K562 (cell line): Measurements from ENCODE around the gene MYL10. TPM values are rescaled to one million over a fixed set of nuclear protein-coding genes. Genes with fewer than 3 reads are reported as not detected.

Experiments used
- ATAC-seq: fragments of 200-7000 bp; cut with Tn5 transposase; 3 replicates; pipeline ENCODE4 v1.9.1; 2020; ENCODE audit warnings: moderate library complexity
- BruUV-seq: library from RNA; stranded (reverse); fragments of 400-500 nt; replicated peaks from 2 replicates; lab custom pipeline; 2021; lab: Mats Ljungman, UMichigan
- CTCF ChIA-PET: fragments of 300-600 bp; formaldehyde crosslinking; extraction: SDS; loops from one replicate; lab custom pipeline; 2021; ENCODE audit warnings: low intra/inter-chr PET ratio; lab: Yijun Ruan, JAX
- POLR2A ChIA-PET: fragments of 300-600, 350-650 bp; sonication (Branson Sonifier 250); formaldehyde crosslinking; extraction: SDS; loops from one replicate; lab custom pipeline; 2021; ENCODE audit warnings: antibody characterized with exemption, inconsistent platforms; lab: Yijun Ruan, JAX
- DNase-seq, 4 experiments: peaks; one replicate each; pipeline versions ENCODE4 v3.0.0 to v3.0.0-alpha.2; 2011 to 2018; ENCODE audit warnings: low spot score in 3 of 4, mixed read lengths in 3 of 4; ENCODE audit errors: extremely low read depth in 1 of 4
- FAIRE-seq: peaks from 2 replicates; lab custom pipeline; 2011; peaks lifted over from hg19 to GRCh38; lab: Jason Lieb, UNC
- H2AFZ ChIP-seq: 2 replicates; pipeline ENCODE4 v1.6.0; 2011; ENCODE audit warnings: low read depth, low read length, control low read depth, inconsistent platforms
- H3K27ac ChIP-seq: fragments of 200-600 bp; 3 replicates; pipeline ENCODE4 v1.8.0; 2011; ENCODE audit warnings: low read depth, mild to moderate bottlenecking, control low read depth, inconsistent platforms, low read length, moderate library complexity, mixed read lengths; ENCODE audit errors: extremely low read depth
- H3K27me3 ChIP-seq, 2 experiments: fragments of 300-600 bp in 1 of 2; 2 replicates in 1 of 2; 3 replicates in 1 of 2; pipeline versions ENCODE4 v1.6.0 to v1.8.0; 2011; ENCODE audit warnings: inconsistent platforms in 2 of 2, low read length in 2 of 2, mild to moderate bottlenecking in 1 of 2, mixed read lengths in 1 of 2, moderate library complexity in 1 of 2; ENCODE audit not compliant: control insufficient read depth in 2 of 2, insufficient read depth in 2 of 2
- H3K36me3 ChIP-seq: fragments of 300-600 bp; 3 replicates; pipeline ENCODE4 v1.8.0; 2011; ENCODE audit warnings: mild to moderate bottlenecking, low read length, inconsistent platforms; ENCODE audit not compliant: control insufficient read depth, insufficient read depth
- H3K4me1 ChIP-seq, 2 experiments: fragments of 200-600 bp in 1 of 2; replicated peaks in 1 of 2; 2 replicates in 1 of 2; 3 replicates in 1 of 2; pipeline versions ENCODE4 v1.5.1 to v1.8.0; 2011; ENCODE audit warnings: inconsistent platforms in 2 of 2, low read length in 2 of 2, mild to moderate bottlenecking in 1 of 2, mixed read lengths in 1 of 2, moderate library complexity in 1 of 2; ENCODE audit not compliant: control insufficient read depth in 2 of 2, insufficient read depth in 2 of 2
- H3K4me2 ChIP-seq: 2 replicates; pipeline ENCODE4 v1.6.1; 2011; ENCODE audit warnings: low read length, control low read depth, inconsistent platforms, mixed read lengths; ENCODE audit not compliant: insufficient read depth
- H3K4me3 ChIP-seq: fragments of 200-600 bp; sonication (generic), shearing (Covaris generic); 2 replicates; pipeline ENCODE4 v1.5.1; 2016; ENCODE audit warnings: control low read depth, inconsistent platforms
- H3K79me2 ChIP-seq: fragments of 200-600 bp; 3 replicates; pipeline ENCODE4 v1.8.0; 2011; ENCODE audit warnings: low read length, inconsistent platforms; ENCODE audit not compliant: control insufficient read depth, insufficient read depth
- H3K9ac ChIP-seq, 2 experiments: 2 replicates each; pipeline versions ENCODE4 v1.6.0 to v1.6.1; 2011; ENCODE audit warnings: low read depth in 2 of 2, low read length in 2 of 2, control low read depth in 1 of 2, inconsistent platforms in 1 of 2, mild to moderate bottlenecking in 1 of 2, mixed read lengths in 1 of 2; ENCODE audit not compliant: insufficient read depth in 1 of 2
- H3K9me1 ChIP-seq: one replicate; pipeline ENCODE4 v1.6.0; 2011; ENCODE audit warnings: inconsistent platforms, mild to moderate bottlenecking, low read length, moderate library complexity; ENCODE audit not compliant: control insufficient read depth, insufficient read depth
- H3K9me3 ChIP-seq: replicated peaks from 2 replicates; pipeline ENCODE4 v1.5.1; 2011; ENCODE audit warnings: low read depth, low read length, inconsistent platforms; ENCODE audit not compliant: control insufficient read depth, insufficient read depth
- H4K20me1 ChIP-seq: replicated peaks from 2 replicates; pipeline ENCODE4 v1.6.1; 2011; ENCODE audit warnings: low read length, inconsistent platforms, mixed read lengths; ENCODE audit not compliant: control insufficient read depth, insufficient read depth
- CBX2 ChIP-seq: fragments of 200-600 bp; sonication (generic); IDR thresholded peaks from one replicate; pipeline ENCODE4 v1.6.1; 2012; ENCODE audit warnings: mild to moderate bottlenecking, low read length, inconsistent platforms; ENCODE audit not compliant: insufficient read depth, poor library complexity, severe bottlenecking
- ZNF408 ChIP-seq: fragments of 250-450 bp; sonication (Bioruptor Pico); IDR thresholded peaks from 2 replicates; pipeline ENCODE4 v1.4.0; 2020; ENCODE audit warnings: low read depth, mild to moderate bottlenecking, moderate library complexity
- WGBS: fragments of 100-300 bp; shearing (Covaris generic); methylation state at CpG from one replicate; pipeline ENCODE4 v1.1.6; 2016; ENCODE audit warnings: low coverage, mixed read lengths; ENCODE audit not compliant: insufficient coverage; ENCODE audit errors: missing lambda C conversion rate; 5-methylcytosine and 5-hydroxymethylcytosine counted together
- in situ Hi-C: fragments of 300-500 bp; cut with MboI; formaldehyde crosslinking; loops from 4 replicates; pipeline ENCODE4 v1.15.0; 2018; ENCODE audit warnings: inconsistent platforms, mixed read lengths
- intact Hi-C: fragments of 100-400 bp; cut with micrococcal nuclease; formaldehyde crosslinking; loops from 2 replicates; pipeline ENCODE4 v1.14.2; 2022
- polyA plus RNA-seq, 8 experiments: library from polyadenylated mRNA; depleted of rRNA in 4 of 8; stranded (reverse) in 5 of 8; unstranded in 3 of 8; fragments of >200 nt; fragmentation: Nextera tagmentation in 2 of 8; fragmentation: Illumina TruSeq in 1 of 8; extraction: Ambion mirVana in 2 of 8; extraction: Trizol in 1 of 8; gene quantifications; 2 replicates each; pipeline versions ENCODE4 v1.2.1 to v1.2.3, GENCODE V29; 2011 to 2014; ENCODE audit warnings: inconsistent platforms in 1 of 8, missing spikeins in 1 of 8
- total RNA-seq, 7 experiments: library from RNA; depleted of rRNA in 6 of 7; stranded (reverse); fragments of >200 nt in 6 of 7; fragmentation: Illumina TruSeq in 2 of 7; extraction: Trizol in 2 of 7; gene quantifications; 2 replicates each; pipeline versions ENCODE4 v1.2.1 to v1.2.3, GENCODE V29; 2011 to 2021; ENCODE audit warnings: low replicate concordance in 1 of 7

The MYL10 gene
- total and polyA plus RNA-seq, 9 of the 15 experiments (the other 6 are each of a cell fraction or from before 2014, with no cell fraction given): not detected

GRCh38 chr7:101612885-101613515 lies 16.1 kb downstream of the MYL10 start:
- H3K4me2 ChIP-seq: no peak overlapping the region
- CTCF ChIA-PET: no interaction called here
- H2AFZ ChIP-seq: no peak overlapping the region
- H3K27ac ChIP-seq: no peak overlapping the region
- no TSS peak for BruUV-seq
- no peaks in the 10 kb centered on the region for H3K36me3 ChIP-seq
- no peaks in the 10 kb centered on the region for H3K9me1 ChIP-seq
- TF ChIP-seq CBX2: peak; percentile 54
- no peak for TF ChIP-seq ZNF408 (CRISPR knock-in tag)
- H3K9me3 ChIP-seq: no peaks in the 10 kb centered on the region
- no peak overlapping the region for H3K9ac ChIP-seq
- in situ Hi-C loops (no loop called here), intact Hi-C loops (no loop called here)
- H4K20me1 ChIP-seq: peaks cover 28% of the 10 kb centered on the region
- H3K27me3 ChIP-seq: peaks cover 47 to 62% of the 10 kb centered on the region in 2 experiments
- FAIRE-seq (peak; percentile 52), DNase-seq (no peak), ATAC-seq (no peak)
- no peaks in the 10 kb centered on the region for H3K79me2 ChIP-seq
- H3K4me1 ChIP-seq: peaks cover 0 to 1% of the 10 kb centered on the region in 2 experiments; a peak in 1 of 5 replicates
- POLR2A ChIA-PET: no interaction called here
- 5% methylated on average over 13 of the region's 13 CpGs for WGBS
- H3K4me3 ChIP-seq: no peak overlapping the region
